HG03095 (cell line): ENCODE measurements around the gene KCNJ16.
"Not testable (repeated sequence)": the region's sequence is repeated elsewhere in the genome, so short reads cannot be mapped to it uniquely, and the experiment has no call there.

Source experiments
- ATAC-seq: cut with Tn5 transposase; IDR thresholded peaks from one replicate; pipeline ENCODE4 v1.9.1; 2021; ENCODE audit warnings: moderate library complexity; ENCODE audit not compliant: unreplicated experiment

Gene KCNJ16

GRCh38 chr17:70074956-70075355 lies at the start of gene KCNJ16:
Gene KCNJ16 (plus strand): TSS chr17:70075225. CDS start chr17:70132088, 56,863 bp downstream.
- ATAC-seq, result no peak

GRCh38 chr17:70028397-70028796 lies 46.6 kb upstream of the KCNJ16 start:
- no peak for ATAC-seq

GRCh38 chr17:70028978-70029767 lies 45.9 kb upstream of the KCNJ16 start:
- ATAC-seq, result no peak

GRCh38 chr17:70030371-70030770 lies 44.7 kb upstream of the KCNJ16 start:
- ATAC-seq, result no peak

DNA sequence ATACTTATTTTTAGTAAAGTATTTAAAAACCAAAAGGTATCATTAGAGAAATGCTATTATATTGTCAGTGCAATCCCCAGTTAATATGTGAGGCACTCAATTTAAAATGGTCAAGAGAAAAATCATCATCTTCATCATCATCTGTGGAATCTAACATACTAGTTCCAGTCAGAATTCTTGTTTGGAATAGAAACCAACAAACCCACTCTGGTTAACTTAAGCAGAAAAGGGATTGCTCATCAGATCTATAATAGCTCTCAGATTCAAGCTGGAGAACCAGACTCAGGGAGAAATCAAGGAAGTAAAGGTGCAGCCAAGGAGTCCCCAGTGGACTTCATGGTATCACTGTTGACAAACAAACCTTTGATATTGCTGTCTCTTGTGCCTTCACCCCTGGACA lies 43.7 kb upstream of the KCNJ16 start:
- ATAC-seq, result no peak

- ATAC-seq, result no peak
Measured at GRCh38 chr17:70033165-70033564, 41.9 kb upstream of the KCNJ16 start.

DNA sequence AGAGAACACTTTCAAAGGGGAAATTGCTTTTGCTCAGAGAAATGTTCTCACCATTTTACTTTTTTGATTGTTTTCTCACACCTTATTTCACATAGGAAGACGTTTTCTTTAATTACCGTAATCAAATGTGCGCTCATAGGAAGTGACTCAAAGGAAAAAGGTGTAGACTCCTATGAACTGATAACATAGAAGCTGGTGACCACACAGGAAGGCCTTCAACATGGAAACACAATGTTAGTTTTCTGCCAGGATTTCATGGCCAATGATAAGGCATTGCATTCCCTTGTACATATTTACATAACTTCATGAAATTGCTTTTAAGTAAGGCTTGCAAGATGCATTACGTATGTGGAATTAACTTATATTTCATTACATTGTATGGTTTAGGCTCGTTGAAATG lies 40.9 kb upstream of the KCNJ16 start:
- no peak for ATAC-seq

- ATAC-seq, result no peak
Measured at GRCh38 chr17:70037498-70037897, 37.5 kb upstream of the KCNJ16 start.

GRCh38 chr17:70040336-70040735 lies 34.7 kb upstream of the KCNJ16 start:
- no peak for ATAC-seq

DNA sequence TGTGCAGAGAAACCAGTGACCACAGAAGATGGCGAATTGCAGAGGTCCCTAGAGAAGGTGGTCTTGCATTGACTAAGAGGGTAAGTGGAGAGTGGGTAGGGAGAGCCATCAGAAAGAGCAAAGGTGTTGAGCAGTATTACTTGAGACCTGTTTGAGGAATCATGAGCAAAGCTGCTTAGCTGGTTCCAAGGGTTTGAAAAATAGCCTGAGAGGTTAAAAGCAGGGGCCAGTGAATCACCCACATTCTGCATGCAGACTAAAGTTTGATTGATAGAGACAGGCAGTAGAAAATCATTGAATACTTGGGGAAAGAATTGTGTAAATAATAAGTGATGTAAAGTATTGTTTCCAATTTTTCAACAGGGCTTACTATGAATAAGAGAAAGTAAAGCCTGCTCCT lies 34.0 kb upstream of the KCNJ16 start:
- ATAC-seq, result no peak

DNA sequence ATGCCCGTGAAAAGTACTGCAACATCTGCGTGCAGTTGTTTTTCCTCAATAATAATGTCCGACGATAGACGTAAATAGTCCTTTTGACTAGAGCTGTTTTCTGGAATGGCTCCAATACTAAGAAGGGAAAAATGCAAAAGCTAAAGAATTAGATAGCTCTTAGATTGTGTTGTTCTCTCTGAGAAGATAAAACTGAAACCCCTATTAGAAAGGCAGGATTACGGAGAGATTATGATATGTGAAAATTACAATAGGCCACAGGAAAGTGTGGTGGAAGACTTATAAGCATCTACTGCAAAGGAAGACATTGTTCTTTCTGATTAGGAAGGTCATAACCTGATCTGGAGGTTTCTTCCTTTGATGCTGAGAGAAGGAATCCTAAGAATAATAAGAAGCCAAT lies 33.5 kb upstream of the KCNJ16 start:
- no peak for ATAC-seq

- not testable (repeated sequence) for ATAC-seq
Measured at GRCh38 chr17:70045780-70046179, 29.2 kb upstream of the KCNJ16 start.

DNA sequence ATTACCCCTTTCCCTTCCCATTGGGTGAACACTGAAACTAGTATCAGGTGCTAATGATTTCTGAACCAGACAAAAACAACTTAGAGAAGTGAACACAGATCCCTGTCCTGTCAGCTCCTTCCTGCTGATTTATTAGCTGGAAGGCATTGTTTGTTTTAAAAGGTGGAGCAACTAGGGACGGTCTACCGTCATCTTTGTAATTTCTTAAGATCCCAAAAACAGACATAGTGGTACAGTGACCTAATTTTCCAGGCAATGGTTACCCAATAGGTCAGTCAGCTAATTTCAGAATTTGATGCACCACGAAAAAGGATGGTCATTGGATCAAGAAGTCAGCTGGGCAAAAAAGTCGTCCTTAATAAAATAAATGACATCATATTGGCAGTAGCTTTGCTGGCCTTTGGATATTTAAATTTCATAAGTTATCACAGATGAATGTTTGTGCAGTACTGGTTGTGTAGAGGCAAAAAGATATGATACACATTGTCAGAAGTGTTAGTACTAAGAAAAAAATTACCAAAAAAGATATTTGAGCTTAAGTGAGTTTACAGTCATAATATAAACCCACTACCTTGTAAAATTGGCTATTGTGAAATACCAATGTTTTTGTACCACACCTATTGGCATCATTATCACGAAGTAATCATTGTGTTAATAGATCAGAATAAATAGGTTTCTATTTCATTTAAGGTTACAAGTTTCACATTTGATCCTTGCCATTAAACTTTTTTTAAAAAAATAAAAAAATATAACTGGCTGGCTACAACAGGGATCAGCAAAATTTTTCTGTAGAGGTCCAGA lies 27.2 kb upstream of the KCNJ16 start:
- no peak for ATAC-seq

DNA sequence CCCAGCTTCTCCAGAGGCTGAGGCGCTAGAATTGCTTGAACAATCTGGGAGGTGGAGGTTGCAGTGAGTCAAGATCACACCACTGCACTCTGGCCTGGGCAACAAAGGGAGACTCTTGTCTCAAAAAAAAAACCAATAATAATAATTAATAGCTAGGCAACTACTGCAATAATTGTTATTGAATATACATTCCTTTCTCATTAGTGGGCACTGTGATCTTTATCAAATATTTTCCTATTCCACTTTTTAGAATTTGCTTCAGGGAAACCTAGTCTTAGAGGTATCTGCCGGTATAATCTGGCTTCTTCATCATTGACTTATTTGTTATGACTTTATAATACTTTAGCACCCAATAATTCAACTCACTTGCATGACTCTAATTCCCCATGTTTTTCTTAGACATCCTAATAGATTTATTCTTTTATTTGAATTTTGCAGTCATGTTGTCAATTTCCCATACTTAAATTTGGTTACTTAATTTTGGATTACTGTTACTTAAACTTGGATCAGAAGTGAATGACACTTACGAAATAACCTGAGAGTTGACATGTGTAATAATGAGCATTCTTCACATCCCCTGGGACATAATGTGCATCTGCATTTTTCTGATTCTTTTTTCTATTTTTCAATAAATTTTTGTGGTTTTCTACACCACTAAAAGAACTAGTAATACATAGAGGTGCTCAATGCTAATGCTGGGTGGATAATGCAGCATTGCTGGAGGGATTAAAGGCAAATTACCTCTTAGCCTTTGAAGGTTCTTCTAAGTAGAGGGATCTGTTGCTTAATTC lies 25.0 kb upstream of the KCNJ16 start:
- no peak for ATAC-seq

DNA sequence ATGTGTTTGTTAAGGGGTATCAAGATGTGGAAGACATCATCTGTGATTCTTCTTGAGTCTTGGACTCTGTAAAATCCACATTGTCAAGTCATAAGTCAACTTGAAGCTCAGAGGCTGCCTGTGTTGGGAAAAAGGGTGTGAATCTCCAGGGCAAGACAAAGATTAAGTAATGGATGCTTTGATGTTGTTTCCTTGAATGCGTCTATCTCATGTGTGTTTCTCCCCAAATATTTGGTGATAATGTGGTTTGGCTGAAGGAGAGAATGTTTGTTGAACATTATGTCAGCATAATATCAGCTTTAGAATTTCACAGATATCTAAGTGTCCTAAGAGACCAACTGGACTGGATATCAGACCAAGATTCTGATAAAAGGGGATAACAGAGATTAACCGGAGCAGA lies 24.1 kb upstream of the KCNJ16 start:
- no peak for ATAC-seq

DNA sequence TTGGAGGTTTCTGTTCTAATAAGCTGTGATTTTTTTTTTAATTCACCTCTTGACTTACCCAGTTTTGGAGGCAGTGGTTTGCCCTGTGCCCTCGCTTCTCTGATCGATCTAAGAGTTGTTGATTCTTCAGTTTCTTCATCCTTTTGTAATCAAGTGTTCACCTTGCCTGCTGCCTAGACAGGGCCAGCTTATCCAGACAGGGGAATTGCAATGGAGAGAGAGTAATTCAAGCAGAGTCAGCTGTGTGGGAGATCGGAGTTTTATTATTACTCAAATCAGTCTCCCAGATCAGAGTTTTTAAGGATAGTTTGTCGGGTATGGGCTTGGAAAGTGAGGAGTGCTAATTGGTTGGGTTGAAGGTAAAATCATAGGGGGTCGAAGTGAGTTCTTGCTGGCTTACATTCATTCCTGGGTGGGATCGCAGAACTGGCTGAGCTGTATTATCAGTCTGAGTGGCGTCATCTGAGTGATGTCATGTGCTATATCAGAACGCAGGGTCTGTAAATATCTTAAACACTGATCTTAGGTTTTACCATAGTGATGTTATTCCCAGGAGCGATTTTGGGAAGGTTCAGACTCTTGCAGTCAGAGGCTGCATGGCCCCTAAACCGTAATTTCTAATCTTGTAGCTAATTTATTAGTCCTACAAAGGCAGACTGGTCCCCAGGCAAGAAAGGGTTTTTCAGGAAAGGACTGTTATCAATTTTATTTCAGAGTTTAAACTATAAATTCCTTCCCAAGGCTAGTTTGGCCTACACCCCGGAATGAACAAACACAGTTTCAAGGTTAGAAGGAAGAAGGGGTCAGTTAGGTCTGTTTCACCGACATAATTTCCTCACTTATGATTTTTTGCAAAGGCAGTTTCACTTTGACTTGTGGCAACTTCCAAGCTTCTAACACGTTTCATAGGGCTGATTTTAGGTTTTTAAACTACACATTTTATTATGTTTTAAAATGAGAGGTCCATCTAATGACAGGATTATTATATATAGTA lies 21.5 kb upstream of the KCNJ16 start:
- ATAC-seq, result no peak

DNA sequence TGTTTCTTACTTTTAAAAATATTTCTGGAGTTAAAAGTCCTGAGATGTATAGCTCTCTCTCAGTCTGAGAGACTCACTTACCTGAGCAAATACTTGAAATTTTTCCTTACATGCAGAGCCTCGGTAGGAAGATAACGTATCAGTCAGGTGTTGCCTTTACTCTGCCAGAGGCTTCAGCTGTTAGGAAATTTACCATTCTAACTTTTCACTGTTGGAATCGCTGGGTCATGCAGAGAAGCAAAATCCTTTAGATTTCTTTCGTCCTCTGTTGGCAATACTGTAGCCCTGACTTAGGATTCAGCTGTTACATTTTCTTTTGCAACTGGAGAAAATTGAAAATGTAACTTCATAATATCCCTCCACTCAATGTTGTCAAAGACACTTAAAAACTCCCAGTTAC lies 20.0 kb upstream of the KCNJ16 start:
- no peak for ATAC-seq

DNA sequence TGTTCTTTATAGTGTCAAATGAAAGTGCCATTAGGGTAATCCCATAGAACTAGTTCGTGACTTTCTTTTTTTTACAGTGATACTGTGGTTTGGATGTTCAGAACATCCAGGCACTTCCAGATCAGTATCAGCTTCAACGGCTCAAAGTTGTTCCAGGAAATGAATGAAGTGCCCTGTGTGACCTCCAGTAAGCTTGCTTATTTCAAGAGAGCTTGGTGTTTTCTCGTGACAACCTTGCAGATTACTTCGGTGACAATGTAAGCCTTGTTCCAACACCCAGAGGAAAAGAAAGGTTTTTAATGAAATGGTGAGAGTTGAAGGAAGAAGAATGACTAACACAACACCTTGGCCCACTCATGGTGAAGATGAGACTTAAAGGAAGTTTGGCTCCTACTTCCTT lies 16.0 kb upstream of the KCNJ16 start:
- ATAC-seq, result no peak

DNA sequence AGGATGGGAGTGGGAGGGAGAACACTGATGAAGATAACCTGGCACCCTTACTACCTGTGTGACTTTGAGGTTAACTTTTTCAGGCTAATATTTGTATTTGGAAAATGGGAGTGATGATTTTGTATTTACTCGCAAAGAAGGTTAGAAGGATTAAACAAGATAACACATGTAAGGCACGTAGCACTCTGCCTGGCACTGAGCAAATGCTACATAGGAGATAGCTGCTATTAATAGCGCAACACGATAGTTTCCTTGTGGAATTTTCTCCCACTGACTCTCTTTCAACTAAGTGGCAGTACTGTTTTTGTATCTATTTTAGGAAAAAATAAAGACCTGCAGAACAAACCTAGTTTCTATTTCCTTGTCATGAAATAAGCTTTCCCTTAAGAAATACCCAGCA lies 15.4 kb upstream of the KCNJ16 start:
- ATAC-seq, result no peak

DNA sequence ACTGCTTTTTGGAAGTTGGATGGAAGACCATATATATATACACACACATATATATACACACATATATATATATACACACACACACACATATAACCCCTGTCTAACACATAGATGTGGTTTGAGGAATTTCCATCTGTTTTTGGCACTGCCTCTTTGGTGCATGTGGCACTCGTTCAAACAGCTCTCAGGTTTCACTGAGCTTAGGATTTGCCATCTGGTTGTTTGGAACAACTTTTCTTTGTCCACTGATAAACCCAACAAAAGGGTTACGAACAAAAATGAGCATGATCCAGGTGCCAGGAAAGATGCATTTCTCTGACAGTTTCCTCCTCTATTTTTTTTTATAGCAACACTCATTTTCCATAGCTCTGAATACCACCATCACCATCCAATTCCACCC lies 14.6 kb upstream of the KCNJ16 start:
- no peak for ATAC-seq
